Muscle of leg (tissue), 11 donors: Measurements from ENCODE around the gene ZNF81. TPM values are rescaled to one million over a fixed set of nuclear protein-coding genes. Genes with fewer than 3 reads are reported as not detected.
A peak's percentile ranks its signal among the peaks of the same experiment; 100 is the strongest.
"Not testable (repeated sequence)": the region's sequence is repeated elsewhere in the genome, so short reads cannot be mapped to it uniquely, and the experiment has no call there.

Experiments
- DNase-seq: peaks from one replicate; pipeline ENCODE4 v3.0.0; 2013
- H3K27ac ChIP-seq: one replicate; pipeline ENCODE4 v1.5.1; 2013; ENCODE audit warnings: mild to moderate bottlenecking, low read length, control low read depth
- H3K27me3 ChIP-seq: one replicate; pipeline ENCODE4 v1.6.1; 2013; ENCODE audit warnings: low read length; ENCODE audit not compliant: control insufficient read depth, insufficient read depth
- H3K36me3 ChIP-seq: one replicate; pipeline ENCODE4 v1.6.1; 2013; ENCODE audit warnings: low read length; ENCODE audit not compliant: control insufficient read depth, insufficient read depth
- H3K4me1 ChIP-seq: one replicate; pipeline ENCODE4 v1.6.1; 2013; ENCODE audit warnings: low read length; ENCODE audit not compliant: control insufficient read depth, insufficient read depth
- H3K4me3 ChIP-seq: one replicate; pipeline ENCODE4 v1.5.1; 2013; ENCODE audit warnings: low read length, control low read depth
- H3K9me3 ChIP-seq: replicated peaks from 2 replicates; pipeline ENCODE4 v1.6.1; 2013; ENCODE audit warnings: low read depth, low read length; ENCODE audit not compliant: control insufficient read depth
- WGBS: methylation state at CpG from one replicate; pipeline ENCODE4 v1.1.5; 2013; ENCODE audit warnings: missing lambda C conversion rate; ENCODE audit not compliant: insufficient coverage; 5-methylcytosine and 5-hydroxymethylcytosine counted together
- polyA plus RNA-seq, 8 donors: library from polyadenylated mRNA; unstranded; fragments of 120-200 nt; gene quantifications; one replicate each; pipeline versions ENCODE4 v1.2.1 to v1.2.3, GENCODE V29; 2013; ENCODE audit warnings: inconsistent platforms in 1 of 8, low replicate concordance in 1 of 8; ENCODE audit not compliant: insufficient read length in 8 of 8, insufficient read depth in 1 of 8
- total RNA-seq: library from RNA; stranded (reverse); fragments of 120-200 nt; gene quantifications from one replicate; pipeline ENCODE4 v1.2.4, GENCODE V29; 2013

The ZNF81 gene
- total and polyA plus RNA-seq, 9 donors = 3.0 to 6.3 (median 3.5) TPM

DNA sequence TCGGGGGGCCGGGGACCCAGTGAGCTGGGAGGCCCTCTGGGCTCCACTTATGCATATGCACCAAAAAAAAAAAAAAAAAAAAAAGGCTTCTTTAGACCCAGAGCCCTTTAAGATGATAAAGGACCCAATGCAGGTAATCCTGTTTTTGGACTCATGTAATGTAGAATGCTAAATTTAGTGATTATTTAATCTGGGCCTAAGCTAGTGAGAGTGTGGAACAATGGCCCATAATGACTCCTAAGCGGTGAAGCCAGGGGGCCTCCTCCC is 29.5 kb upstream of the ZNF81 start:
- not testable (repeated sequence) for DNase-seq, H3K9me3 ChIP-seq, H3K4me3 ChIP-seq, H3K27me3 ChIP-seq, H3K36me3 ChIP-seq, H3K27ac ChIP-seq
- WGBS = no CpG with 5 or more reads among the region's 3 CpGs
- H3K4me1 ChIP-seq = peaks cover 20% of the 10 kb centered on the region

DNA sequence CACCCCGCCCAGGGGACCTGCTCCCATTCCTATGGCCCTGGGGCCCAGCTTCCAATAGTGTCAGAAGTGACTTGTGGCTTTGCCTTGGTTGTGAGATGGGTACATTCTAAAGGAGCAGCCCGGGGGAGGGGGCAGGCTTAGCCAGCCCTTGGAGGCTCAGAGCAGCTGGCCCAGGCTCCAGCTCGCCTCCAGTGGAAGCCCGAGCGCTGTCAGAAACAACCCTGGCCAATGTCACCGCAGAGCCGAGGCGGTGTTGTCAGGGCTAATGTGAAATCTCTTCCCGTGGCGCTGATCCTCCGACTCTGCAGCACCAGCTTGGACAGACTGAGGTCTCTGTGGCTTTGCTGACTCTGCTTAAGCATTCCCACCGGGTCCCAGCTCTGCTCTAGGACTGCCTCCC is 29.2 kb upstream of the ZNF81 start:
- Histone ChIP-seq H3K9me3 (no peaks in the 10 kb centered on the region), H3K4me1 (peaks cover 20% of the 10 kb centered on the region), H3K27ac (no peak overlapping the region), H3K27me3 (peaks cover 2% of the 10 kb centered on the region), H3K4me3 (no peak overlapping the region), H3K36me3 (no peaks in the 10 kb centered on the region)
- WGBS = 51% methylated on average over 9 of the region's 12 CpGs
- DNase-seq = no peak

DNA sequence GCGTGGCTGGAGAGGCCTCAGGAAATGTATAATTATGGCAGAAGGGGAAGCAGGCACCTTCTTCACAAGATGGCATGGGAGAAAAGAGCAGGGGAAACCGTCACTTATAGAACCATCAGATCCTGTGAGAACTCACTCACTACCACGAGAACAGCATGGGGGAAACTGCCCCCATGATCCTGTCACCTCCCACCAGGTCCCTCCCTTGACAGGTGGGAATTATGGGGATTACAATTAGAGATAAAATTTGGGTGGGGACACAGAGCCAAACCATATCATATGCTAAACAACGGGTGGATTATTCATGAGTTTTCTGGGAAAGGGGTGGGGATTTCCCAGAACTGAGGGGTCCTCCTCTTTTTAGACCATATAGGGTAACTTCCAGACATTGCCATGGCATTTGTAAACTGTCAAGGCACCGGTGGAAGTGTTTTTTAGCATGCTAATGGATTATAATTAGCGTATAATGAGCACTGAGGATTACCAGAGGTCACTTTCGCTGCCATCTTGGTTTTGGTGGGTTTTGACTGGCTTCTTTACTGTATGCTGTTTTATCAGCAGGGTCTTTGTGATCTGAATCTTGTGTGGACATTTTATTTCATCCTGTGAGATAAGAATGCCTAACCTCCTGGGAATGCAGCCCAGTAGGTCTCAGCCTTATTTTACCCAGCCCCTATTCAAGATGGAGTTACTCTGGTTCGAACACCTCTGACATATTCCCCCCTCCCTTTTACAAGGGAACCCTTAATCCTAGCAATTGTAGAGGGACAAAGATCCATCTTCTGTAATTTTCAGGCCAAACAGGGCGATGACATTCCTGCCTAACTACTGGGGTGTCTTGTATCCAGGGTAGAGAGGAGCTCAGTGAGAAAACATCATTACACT is 27.6 kb upstream of the ZNF81 start:
- H3K4me1 ChIP-seq = peaks cover 20% of the 10 kb centered on the region
- WGBS = 24% methylated on average over 2 of the region's 9 CpGs
- no peaks in the 10 kb centered on the region for H3K9me3 ChIP-seq
- no peak overlapping the region for H3K27ac ChIP-seq
- H3K36me3 ChIP-seq = no peaks in the 10 kb centered on the region
- no peak for DNase-seq
- H3K4me3 ChIP-seq = no peak overlapping the region
- peaks cover 2% of the 10 kb centered on the region for H3K27me3 ChIP-seq

DNA sequence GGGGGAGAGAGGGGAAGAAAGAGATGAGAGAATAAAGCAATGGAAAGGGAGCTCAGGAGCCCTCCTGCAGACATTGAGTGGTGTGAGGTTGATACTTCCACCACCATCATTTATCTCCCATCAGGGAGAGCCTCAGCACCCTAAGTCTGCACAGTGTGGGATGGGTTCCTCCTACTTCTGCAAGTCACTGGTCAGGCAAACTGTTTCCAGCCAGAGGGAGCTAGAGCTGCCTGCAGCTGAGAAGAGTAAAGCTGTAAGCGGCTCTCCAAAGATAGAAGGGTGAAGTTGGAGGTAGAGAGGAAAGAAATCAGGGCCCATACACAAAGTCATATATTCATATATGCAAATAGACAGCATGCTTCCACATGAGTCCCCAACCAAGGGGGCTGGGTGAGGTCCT is 21.9 kb upstream of the ZNF81 start:
- DNase-seq = no peak
- WGBS = no CpG with 5 or more reads among the region's 1 CpG
- H3K4me1 ChIP-seq = no peaks in the 10 kb centered on the region
- H3K36me3 ChIP-seq = no peaks in the 10 kb centered on the region
- H3K9me3 ChIP-seq = no peaks in the 10 kb centered on the region
- H3K27ac ChIP-seq = no peak overlapping the region
- H3K27me3 ChIP-seq = peaks cover 2% of the 10 kb centered on the region
- no peak overlapping the region for H3K4me3 ChIP-seq

DNA sequence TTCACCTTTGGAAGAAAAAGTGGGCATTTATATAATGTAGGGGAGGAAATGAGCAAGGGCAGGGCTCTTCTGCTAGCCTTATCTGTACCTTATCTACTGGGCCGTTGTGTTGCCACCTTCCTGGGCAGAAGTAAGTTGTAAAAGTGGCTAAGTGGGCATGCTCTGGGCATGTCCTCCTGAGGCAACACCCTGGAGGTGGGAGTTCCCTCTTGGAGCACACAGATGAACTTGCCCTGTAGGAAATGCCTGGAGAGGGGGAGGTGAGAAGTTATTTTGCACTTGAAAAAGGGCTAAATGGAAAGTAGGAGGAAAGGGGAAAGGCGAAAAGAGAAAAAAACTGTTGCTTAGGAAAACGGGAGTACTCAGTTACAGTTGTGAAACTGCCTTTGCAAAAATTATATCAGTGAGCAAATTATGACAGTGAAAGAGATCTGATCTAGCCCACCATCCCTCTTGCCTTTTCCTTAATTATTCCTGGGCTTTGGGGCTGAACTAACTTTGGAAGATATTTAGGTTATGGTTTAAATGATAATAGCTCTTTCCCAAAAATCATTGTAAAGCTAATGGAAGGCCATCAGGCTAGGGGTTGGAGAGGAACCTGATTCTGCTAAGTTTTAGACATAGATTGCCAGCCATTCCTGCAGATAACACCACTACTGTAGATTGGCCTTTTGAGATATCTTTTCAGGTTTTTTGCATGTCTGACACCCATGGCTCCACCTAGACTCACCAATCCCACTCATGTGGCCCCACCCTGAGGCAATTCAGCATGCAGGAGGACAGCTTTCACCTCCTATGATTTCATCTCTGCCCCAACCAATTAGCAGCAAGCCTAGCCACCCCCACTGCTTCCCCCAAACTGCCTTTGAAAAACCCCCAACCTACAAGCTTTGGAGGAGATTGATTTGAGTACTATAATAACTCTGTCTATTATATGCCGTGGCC is 20.5 kb upstream of the ZNF81 start:
- no peak for DNase-seq
- H3K4me3 ChIP-seq = no peak overlapping the region
- H3K36me3 ChIP-seq = no peaks in the 10 kb centered on the region
- H3K4me1 ChIP-seq = no peaks in the 10 kb centered on the region
- H3K27me3 ChIP-seq = peaks cover 2% of the 10 kb centered on the region
- H3K9me3 ChIP-seq = no peaks in the 10 kb centered on the region
- no peak overlapping the region for H3K27ac ChIP-seq
- 43% methylated on average over 1 of the region's 4 CpGs for WGBS

DNA sequence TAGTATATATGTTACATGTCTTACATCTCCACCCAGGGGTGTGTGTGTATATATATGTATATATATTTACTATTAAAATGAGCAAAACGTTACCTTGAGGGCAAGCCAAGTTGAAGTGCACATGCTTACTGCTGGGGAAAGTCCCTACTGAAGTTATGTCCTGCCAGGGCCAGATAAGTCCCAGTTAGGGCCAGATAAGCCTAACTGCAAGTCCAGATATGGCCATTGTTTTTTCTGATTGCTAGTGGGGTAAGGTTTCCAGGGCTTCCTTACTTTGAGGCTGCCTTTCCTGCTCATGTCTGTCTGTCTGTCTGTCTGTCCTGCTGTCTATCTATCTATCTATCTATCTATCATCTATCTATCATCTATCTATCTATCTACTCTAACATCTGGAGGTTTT is 19.3 kb upstream of the ZNF81 start:
- H3K27me3 ChIP-seq = peaks cover 2% of the 10 kb centered on the region
- H3K4me3 ChIP-seq = no peak overlapping the region
- no peak overlapping the region for H3K27ac ChIP-seq
- no peaks in the 10 kb centered on the region for H3K4me1 ChIP-seq
- no CpG with 5 or more reads among the region's 1 CpG for WGBS
- no peaks in the 10 kb centered on the region for H3K9me3 ChIP-seq
- no peak for DNase-seq
- no peaks in the 10 kb centered on the region for H3K36me3 ChIP-seq

DNA sequence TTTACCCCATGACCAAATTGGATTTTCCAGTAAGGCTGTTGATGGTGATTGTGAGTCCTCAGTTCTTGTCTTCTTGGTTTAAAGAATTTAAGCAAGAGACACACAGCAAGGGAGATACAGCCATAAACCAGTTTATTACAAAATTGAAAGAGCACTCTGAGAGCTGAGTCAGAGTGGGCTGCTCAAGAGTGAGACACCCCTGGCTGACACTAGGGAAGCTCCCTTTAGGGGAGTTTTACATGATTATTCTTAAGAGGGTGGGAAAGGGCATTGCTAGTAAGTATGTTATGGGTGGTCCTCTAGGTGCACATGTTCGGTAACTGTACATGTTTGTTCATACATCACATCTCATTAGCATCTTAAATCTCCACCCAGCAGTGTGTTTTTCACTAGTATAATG is 18.8 kb upstream of the ZNF81 start:
- no peak for DNase-seq
- no CpG with 5 or more reads among the region's 1 CpG for WGBS

GRCh38 chrX:47828984-47829383 is 7.7 kb upstream of the ZNF81 start:
- WGBS = no CpG with 5 or more reads among the region's 1 CpG
- H3K27me3 ChIP-seq = no peaks in the 10 kb centered on the region
- no peak overlapping the region for H3K4me3 ChIP-seq

More for the DNA sequence above, 18.8 kb upstream of the ZNF81 start:
- H3K9me3 ChIP-seq = no peaks in the 10 kb centered on the region
- H3K27ac ChIP-seq = no peak overlapping the region
- no peaks in the 10 kb centered on the region for H3K4me1 ChIP-seq
- peaks cover 2% of the 10 kb centered on the region for H3K27me3 ChIP-seq
- no peaks in the 10 kb centered on the region for H3K36me3 ChIP-seq
- no peak overlapping the region for H3K4me3 ChIP-seq

GRCh38 chrX:47831788-47832187 is 4.9 kb upstream of the ZNF81 start:
- no peak overlapping the region for H3K4me3 ChIP-seq
- no peaks in the 10 kb centered on the region for H3K9me3 ChIP-seq
- no peaks in the 10 kb centered on the region for H3K36me3 ChIP-seq
- peak; percentile 19 for DNase-seq
- H3K27ac ChIP-seq = no peak overlapping the region
- no peaks in the 10 kb centered on the region for H3K4me1 ChIP-seq
- WGBS = 33% methylated on average over 1 of the region's 2 CpGs
- H3K27me3 ChIP-seq = peaks cover 3% of the 10 kb centered on the region

More at GRCh38 chrX:47828984-47829383, 7.7 kb upstream of the ZNF81 start:
- Histone ChIP-seq H3K4me1 (no peaks in the 10 kb centered on the region), H3K27ac (no peak overlapping the region), H3K9me3 (no peaks in the 10 kb centered on the region), H3K36me3 (no peaks in the 10 kb centered on the region)
- no peak for DNase-seq

GRCh38 chrX:47838361-47838760 is 1.7 kb downstream of the ZNF81 start:
- Histone ChIP-seq H3K9me3 (no peaks in the 10 kb centered on the region), H3K4me3 (no peak overlapping the region), H3K27me3 (peaks cover 4% of the 10 kb centered on the region), H3K4me1 (no peaks in the 10 kb centered on the region), H3K36me3 (no peaks in the 10 kb centered on the region), H3K27ac (no peak overlapping the region)
- no CpG with 5 or more reads among the region's 1 CpG for WGBS
- DNase-seq = no peak
